ENCODE data around the gene ASAP3.

The ASAP3 gene

DNA sequence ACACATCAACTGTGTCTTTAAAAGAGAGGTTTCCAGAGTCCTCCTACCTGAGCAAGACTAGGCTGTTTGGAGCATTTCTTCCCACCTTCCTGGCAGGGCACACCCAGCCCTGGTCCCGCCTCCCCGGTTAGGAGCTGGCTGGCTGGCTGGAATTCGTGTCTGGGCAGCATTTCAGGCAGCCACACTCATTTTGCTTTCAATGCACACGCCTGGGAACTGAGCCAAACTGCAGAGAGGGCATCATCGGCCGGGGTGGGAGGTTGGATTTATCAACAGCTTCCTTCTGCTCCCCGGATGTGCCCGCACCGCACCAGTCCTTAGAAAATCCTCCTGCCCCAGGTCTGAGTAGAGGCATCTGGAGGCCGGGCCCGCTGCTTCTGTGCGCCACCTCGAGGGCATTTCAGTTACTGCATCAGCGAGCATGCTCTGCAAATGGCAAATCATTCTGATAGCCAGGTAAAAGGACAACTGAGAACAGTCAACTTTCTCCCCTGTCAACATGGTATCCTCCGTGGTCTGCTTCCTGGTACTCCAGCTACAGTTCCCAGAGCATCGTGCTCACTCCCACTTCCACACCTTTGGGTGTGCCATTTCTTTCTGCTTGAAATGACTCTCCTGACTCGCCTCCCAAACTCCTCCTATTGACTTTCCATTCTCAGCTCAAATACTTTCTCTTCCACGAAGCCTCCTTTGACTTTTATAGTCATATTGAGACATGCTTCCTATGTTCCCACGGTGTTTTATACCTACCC, 80.1 kb downstream of the ASAP3 start:
- TF ChIP-seq EZH2 (IDR thresholded peaks at IDR 0.05; ENCODE audit: borderline replicate concordance, low read depth, low read length, severe bottlenecking), result no peak
- TF ChIP-seq, protein P1, sequence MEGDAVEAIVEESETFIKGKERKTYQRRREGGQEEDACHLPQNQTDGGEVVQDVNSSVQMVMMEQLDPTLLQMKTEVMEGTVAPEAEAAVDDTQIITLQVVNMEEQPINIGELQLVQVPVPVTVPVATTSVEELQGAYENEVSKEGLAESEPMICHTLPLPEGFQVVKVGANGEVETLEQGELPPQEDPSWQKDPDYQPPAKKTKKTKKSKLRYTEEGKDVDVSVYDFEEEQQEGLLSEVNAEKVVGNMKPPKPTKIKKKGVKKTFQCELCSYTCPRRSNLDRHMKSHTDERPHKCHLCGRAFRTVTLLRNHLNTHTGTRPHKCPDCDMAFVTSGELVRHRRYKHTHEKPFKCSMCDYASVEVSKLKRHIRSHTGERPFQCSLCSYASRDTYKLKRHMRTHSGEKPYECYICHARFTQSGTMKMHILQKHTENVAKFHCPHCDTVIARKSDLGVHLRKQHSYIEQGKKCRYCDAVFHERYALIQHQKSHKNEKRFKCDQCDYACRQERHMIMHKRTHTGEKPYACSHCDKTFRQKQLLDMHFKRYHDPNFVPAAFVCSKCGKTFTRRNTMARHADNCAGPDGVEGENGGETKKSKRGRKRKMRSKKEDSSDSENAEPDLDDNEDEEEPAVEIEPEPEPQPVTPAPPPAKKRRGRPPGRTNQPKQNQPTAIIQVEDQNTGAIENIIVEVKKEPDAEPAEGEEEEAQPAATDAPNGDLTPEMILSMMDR (IDR thresholded peaks at IDR 0.05; ENCODE audit: borderline replicate concordance, extremely low read depth, low read length, poor library complexity, severe bottlenecking), result peak; percentile 99
- H3K79me2 ChIP-seq (ENCODE audit: insufficient read depth, low read length), result no peaks in the 10 kb centered on the region
- no peaks in the 10 kb centered on the region for H4K20me1 ChIP-seq (ENCODE audit: insufficient read depth, low read length)
- H3K9me3 ChIP-seq (ENCODE audit: insufficient read depth, low read length, severe bottlenecking), result no peaks in the 10 kb centered on the region
- ATAC-seq (ENCODE audit: insufficient read depth, low read depth) (peak; percentile 99), DNase-seq (peak; percentile 89)
- no peaks in the 10 kb centered on the region for H3K36me3 ChIP-seq (ENCODE audit: insufficient read depth, low read length)
- peak overlapping the region; percentile 65 for H2AFZ ChIP-seq (ENCODE audit: low read depth, low read length)
- peak overlapping the region; percentile 53 for H3K4me2 ChIP-seq (ENCODE audit: insufficient read depth, low read length)
- H3K4me3 ChIP-seq (ENCODE audit: low read depth in 1 of 2, low read length in 2 of 2), result peak overlapping the region in 1 of 2 experiments; percentile 32; a peak in 1 of 4 replicates
- peaks cover 13% of the 10 kb centered on the region for H3K4me1 ChIP-seq (ENCODE audit: insufficient read depth, low read length)
- no peaks in the 10 kb centered on the region for H3K27me3 ChIP-seq (ENCODE audit: insufficient read depth, low read length, poor library complexity)
- 0 out of 2 replicates have a peak overlapping the region, but pooled peaks have one; percentile 13 for H3K9ac ChIP-seq (ENCODE audit: low read depth, low read length)
- H3K27ac ChIP-seq (ENCODE audit: low read length), result peak overlapping the region; percentile 46

DNA sequence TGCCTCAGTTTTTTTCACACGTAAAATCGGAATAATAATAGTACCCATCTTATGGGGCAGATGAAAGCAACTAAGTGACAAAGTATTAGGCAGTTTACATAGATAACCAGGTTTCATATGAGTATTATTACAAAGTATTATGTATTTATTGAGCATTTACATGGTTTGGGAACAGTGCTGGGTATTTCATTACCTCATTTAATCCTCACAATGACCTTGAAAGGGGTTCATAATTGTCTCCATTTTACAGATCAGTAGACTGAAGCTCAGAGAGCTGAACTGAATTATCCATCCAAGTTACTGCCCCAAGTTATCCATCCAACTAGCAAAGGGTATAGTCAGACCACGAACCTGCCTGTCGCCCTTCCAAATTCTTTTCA, 80.6 kb downstream of the ASAP3 start:
- 0 out of 2 replicates have a peak overlapping the region, but pooled peaks have one; percentile 13 for H3K9ac ChIP-seq (ENCODE audit: low read depth, low read length)
- no peak for DNase-seq
- H3K27me3 ChIP-seq (ENCODE audit: insufficient read depth, low read length, poor library complexity), result no peaks in the 10 kb centered on the region
- H3K4me3 ChIP-seq (ENCODE audit: low read depth in 1 of 2, low read length in 2 of 2), result peak overlapping the region in 1 of 2 experiments; percentile 32; a peak in 1 of 4 replicates
- no peaks in the 10 kb centered on the region for H3K79me2 ChIP-seq (ENCODE audit: insufficient read depth, low read length)
- no peaks in the 10 kb centered on the region for H3K36me3 ChIP-seq (ENCODE audit: insufficient read depth, low read length)
- ATAC-seq (ENCODE audit: insufficient read depth, low read depth), result no peak
- H3K9me3 ChIP-seq (ENCODE audit: insufficient read depth, low read length, severe bottlenecking), result no peaks in the 10 kb centered on the region
- peak overlapping the region; percentile 53 for H3K4me2 ChIP-seq (ENCODE audit: insufficient read depth, low read length)
- no peaks in the 10 kb centered on the region for H4K20me1 ChIP-seq (ENCODE audit: insufficient read depth, low read length)
- no peak for TF ChIP-seq EZH2 (IDR thresholded peaks at IDR 0.05; ENCODE audit: borderline replicate concordance, low read depth, low read length, severe bottlenecking)
- TF ChIP-seq, protein P1 (IDR thresholded peaks at IDR 0.05; ENCODE audit: borderline replicate concordance, extremely low read depth, low read length, poor library complexity, severe bottlenecking), result no peak
- H3K27ac ChIP-seq (ENCODE audit: low read length), result peak overlapping the region; percentile 46
- H2AFZ ChIP-seq (ENCODE audit: low read depth, low read length), result peak overlapping the region; percentile 65; the same call in 1 of the 2 replicates
- peaks cover 13% of the 10 kb centered on the region for H3K4me1 ChIP-seq (ENCODE audit: insufficient read depth, low read length)

DNA sequence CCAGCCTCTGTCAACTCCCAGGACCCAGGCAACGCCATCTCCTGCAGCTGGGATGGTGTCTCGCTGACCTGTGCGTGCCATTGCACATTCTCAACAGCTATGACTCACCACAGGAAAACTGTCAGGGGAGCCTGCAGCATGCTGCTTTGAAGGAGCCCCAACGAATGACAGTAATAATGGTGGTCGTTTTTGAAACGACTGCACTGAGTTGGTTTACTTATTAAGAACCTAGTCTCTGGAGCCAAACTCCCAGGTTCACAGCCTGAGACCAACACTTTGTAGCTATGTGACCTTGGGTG, 81.0 kb downstream of the ASAP3 start:
- Histone ChIP-seq H2AFZ (ENCODE audit: low read depth, low read length) (no peak overlapping the region), H4K20me1 (ENCODE audit: insufficient read depth, low read length) (no peaks in the 10 kb centered on the region), H3K4me1 (ENCODE audit: insufficient read depth, low read length) (peaks cover 13% of the 10 kb centered on the region), H3K4me3 (ENCODE audit: low read depth in 1 of 2, low read length in 2 of 2) (no peak overlapping the region), H3K27me3 (ENCODE audit: insufficient read depth, low read length, poor library complexity) (no peaks in the 10 kb centered on the region), H3K9me3 (ENCODE audit: insufficient read depth, low read length, severe bottlenecking) (no peaks in the 10 kb centered on the region), H3K36me3 (ENCODE audit: insufficient read depth, low read length) (no peaks in the 10 kb centered on the region), H3K4me2 (ENCODE audit: insufficient read depth, low read length) (no peak overlapping the region), H3K9ac (ENCODE audit: low read depth, low read length) (no peak overlapping the region), H3K27ac (ENCODE audit: low read length) (no peak overlapping the region), H3K79me2 (ENCODE audit: insufficient read depth, low read length) (no peaks in the 10 kb centered on the region)
- ATAC-seq (ENCODE audit: insufficient read depth, low read depth), result no peak
- no peak for DNase-seq
- TF ChIP-seq, protein P1 (IDR thresholded peaks at IDR 0.05; ENCODE audit: borderline replicate concordance, extremely low read depth, low read length, poor library complexity, severe bottlenecking), result no peak
- no peak for TF ChIP-seq EZH2 (IDR thresholded peaks at IDR 0.05; ENCODE audit: borderline replicate concordance, low read depth, low read length, severe bottlenecking)
